ENCODE measurements around the gene UBE4A. TPM values are rescaled to one million over a fixed set of nuclear protein-coding genes. Genes with fewer than 3 reads are reported as not detected.
A peak's percentile ranks its signal among the peaks of the same experiment; 100 is the strongest.

UBE4A gene
- total and polyA plus RNA-seq, 10 of the 15 experiments (the other 5 are each of a cell fraction or from before 2014, with no cell fraction given): 6.2 to 39.6 (median 30.3) TPM

GRCh38 chr11:118438314-118438931, 79.0 kb downstream of the UBE4A start:
- Histone ChIP-seq H3K9me3 (replicated peaks; ENCODE audit: control insufficient read depth, insufficient read depth, low read length) (no peaks in the 10 kb centered on the region), H2AFZ (ENCODE audit: control insufficient read depth, low read depth, low read length) (peak overlapping the region; percentile 51), H3K27me3 (replicated peaks in 1 of 2; ENCODE audit: control insufficient read depth in 2 of 2, insufficient read depth in 2 of 2, low read length in 1 of 2) (no peaks in the 10 kb centered on the region), H3K27ac (ENCODE audit: control insufficient read depth, insufficient read depth) (peak overlapping the region; percentile 69), H3K4me3 (peak overlapping the region; percentile 94), H3K4me1 (ENCODE audit: control insufficient read depth, insufficient read depth, low read length) (peaks cover 23% of the 10 kb centered on the region), H3K9ac (ENCODE audit: control insufficient read depth, insufficient read depth, low read length) (peak overlapping the region; percentile 63), H3K4me2 (ENCODE audit: control insufficient read depth, insufficient read depth) (peak overlapping the region; percentile 80), H4K20me1 (ENCODE audit: control insufficient read depth, insufficient read depth) (no peaks in the 10 kb centered on the region; the same call in 1 of the 2 replicates), H3K79me2 (ENCODE audit: control insufficient read depth, insufficient read depth, low read length) (peaks cover 71% of the 10 kb centered on the region), H3K36me3 (ENCODE audit: control insufficient read depth in 2 of 2, insufficient read depth in 2 of 2, low read length in 1 of 2) (no peaks in the 10 kb centered on the region)
- ChIA-PET POLR2A (interaction anchor here (0.7 to 1.9 kb wide), 6 partner anchors 10 to 38 kb away, joined by 3 to 7 read pairs (median 4); no protein-coding TSS in a partner anchor), CTCF (interaction anchor here (0.6 to 2.1 kb wide), 5 partner anchors 10 to 73 kb away, joined by 3 to 10 read pairs (median 5); no protein-coding TSS in a partner anchor), RAD21 (ENCODE audit: unreplicated experiment) (interaction anchor here (0.8 to 3.4 kb wide), 4 partner anchors 10 to 36 kb away, joined by 3 to 16 read pairs (median 8); partner anchors contain the start of gene ATP5MG), SMC1A (ENCODE audit: uncharacterized antibody, unreplicated experiment) (interaction anchor here (0.6 to 2.5 kb wide), 10 partner anchors 10 to 240 kb away, joined by 3 to 11 read pairs (median 4); no protein-coding TSS in a partner anchor)
- in situ Hi-C loops (cut with MboI) (no loop called here), intact Hi-C loops (cut with micrococcal nuclease; ENCODE audit: unreplicated experiment) (loop anchor here (10.0 kb wide), 1 partner anchor 624 kb away; no protein-coding TSS in a partner anchor)
- BruUV-seq (replicated peaks): TSS peak; percentile 33
- DNase-seq (ENCODE audit: low read depth, low spot score) (no peak), ATAC-seq (peak; percentile 45), FAIRE-seq (peak; percentile 65)
- 1% methylated on average over 14 of the region's 14 CpGs for WGBS (ENCODE audit: insufficient coverage, insufficient replicate concordance, low lambda C conversion rate, missing lambda C conversion rate)
- TF ChIP-seq NFIC (IDR thresholded peaks at IDR 0.05; ENCODE audit: low read depth, low read length): no peak
- no peak for TF ChIP-seq ZSCAN29 (IDR thresholded peaks at IDR 0.05)
- TF ChIP-seq E2F8 (IDR thresholded peaks at IDR 0.05; ENCODE audit: low read depth, partially characterized antibody): no peak
- TF ChIP-seq RAD21 (IDR thresholded peaks at IDR 0.05; ENCODE audit: insufficient read depth, low read depth, low read length): no peak
- TF ChIP-seq, protein P1, sequence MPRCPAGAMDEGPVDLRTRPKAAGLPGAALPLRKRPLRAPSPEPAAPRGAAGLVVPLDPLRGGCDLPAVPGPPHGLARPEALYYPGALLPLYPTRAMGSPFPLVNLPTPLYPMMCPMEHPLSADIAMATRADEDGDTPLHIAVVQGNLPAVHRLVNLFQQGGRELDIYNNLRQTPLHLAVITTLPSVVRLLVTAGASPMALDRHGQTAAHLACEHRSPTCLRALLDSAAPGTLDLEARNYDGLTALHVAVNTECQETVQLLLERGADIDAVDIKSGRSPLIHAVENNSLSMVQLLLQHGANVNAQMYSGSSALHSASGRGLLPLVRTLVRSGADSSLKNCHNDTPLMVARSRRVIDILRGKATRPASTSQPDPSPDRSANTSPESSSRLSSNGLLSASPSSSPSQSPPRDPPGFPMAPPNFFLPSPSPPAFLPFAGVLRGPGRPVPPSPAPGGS (IDR thresholded peaks at IDR 0.05; ENCODE audit: borderline replicate concordance, insufficient read depth, low read depth, low read length, poor library complexity, severe bottlenecking): no peak
- TF ChIP-seq ZBTB33 (IDR thresholded peaks at IDR 0.05): no peak
- TF ChIP-seq MXI1 (IDR thresholded peaks at IDR 0.05; ENCODE audit: low read depth, low read length): peak; percentile 90
- TF ChIP-seq, protein P2, sequence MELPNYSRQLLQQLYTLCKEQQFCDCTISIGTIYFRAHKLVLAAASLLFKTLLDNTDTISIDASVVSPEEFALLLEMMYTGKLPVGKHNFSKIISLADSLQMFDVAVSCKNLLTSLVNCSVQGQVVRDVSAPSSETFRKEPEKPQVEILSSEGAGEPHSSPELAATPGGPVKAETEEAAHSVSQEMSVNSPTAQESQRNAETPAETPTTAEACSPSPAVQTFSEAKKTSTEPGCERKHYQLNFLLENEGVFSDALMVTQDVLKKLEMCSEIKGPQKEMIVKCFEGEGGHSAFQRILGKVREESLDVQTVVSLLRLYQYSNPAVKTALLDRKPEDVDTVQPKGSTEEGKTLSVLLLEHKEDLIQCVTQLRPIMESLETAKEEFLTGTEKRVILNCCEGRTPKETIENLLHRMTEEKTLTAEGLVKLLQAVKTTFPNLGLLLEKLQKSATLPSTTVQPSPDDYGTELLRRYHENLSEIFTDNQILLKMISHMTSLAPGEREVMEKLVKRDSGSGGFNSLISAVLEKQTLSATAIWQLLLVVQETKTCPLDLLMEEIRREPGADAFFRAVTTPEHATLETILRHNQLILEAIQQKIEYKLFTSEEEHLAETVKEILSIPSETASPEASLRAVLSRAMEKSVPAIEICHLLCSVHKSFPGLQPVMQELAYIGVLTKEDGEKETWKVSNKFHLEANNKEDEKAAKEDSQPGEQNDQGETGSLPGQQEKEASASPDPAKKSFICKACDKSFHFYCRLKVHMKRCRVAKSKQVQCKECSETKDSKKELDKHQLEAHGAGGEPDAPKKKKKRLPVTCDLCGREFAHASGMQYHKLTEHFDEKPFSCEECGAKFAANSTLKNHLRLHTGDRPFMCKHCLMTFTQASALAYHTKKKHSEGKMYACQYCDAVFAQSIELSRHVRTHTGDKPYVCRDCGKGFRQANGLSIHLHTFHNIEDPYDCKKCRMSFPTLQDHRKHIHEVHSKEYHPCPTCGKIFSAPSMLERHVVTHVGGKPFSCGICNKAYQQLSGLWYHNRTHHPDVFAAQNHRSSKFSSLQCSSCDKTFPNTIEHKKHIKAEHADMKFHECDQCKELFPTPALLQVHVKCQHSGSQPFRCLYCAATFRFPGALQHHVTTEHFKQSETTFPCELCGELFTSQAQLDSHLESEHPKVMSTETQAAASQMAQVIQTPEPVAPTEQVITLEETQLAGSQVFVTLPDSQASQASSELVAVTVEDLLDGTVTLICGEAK (IDR thresholded peaks at IDR 0.05; ENCODE audit: borderline replicate concordance): no peak; the same call in 1 of the 2 replicates
- peak in 1 of 2 experiments; percentile 14; a peak in 1 of 4 replicates for TF ChIP-seq BHLHE40 (IDR thresholded peaks at IDR 0.05; ENCODE audit: borderline replicate concordance in 1 of 2, low read depth in 2 of 2, low read length in 1 of 2)
- TF ChIP-seq RCOR1 (conservative IDR thresholded peaks at IDR 0.05; ENCODE audit: low read depth, low read length): no peak
